ENCODE measurements around the gene SGPL1.

SGPL1 gene

GRCh38 chr10:70786799-70787415 lies 28.8 kb upstream of the SGPL1 start:
- Histone ChIP-seq H4K8ac (ENCODE audit: low read depth, low read length) (no peak overlapping the region), H2AK5ac (ENCODE audit: low read length) (no peak overlapping the region), H3K79me1 (ENCODE audit: low read length) (no peaks in the 10 kb centered on the region), H2BK12ac (ENCODE audit: low read length) (no peak overlapping the region), H4K91ac (ENCODE audit: low read depth, low read length) (no peak overlapping the region), H3K36me3 (ENCODE audit: control insufficient read depth in 1 of 2, insufficient read depth in 2 of 2, low read length in 2 of 2) (no peaks in the 10 kb centered on the region), H3K9ac (ENCODE audit: low read length) (no peak overlapping the region), H2BK120ac (ENCODE audit: insufficient read depth, low read length, poor library complexity) (no peak overlapping the region), H3K18ac (ENCODE audit: low read length) (no peak overlapping the region), H3K4ac (ENCODE audit: low read depth, low read length) (no peak overlapping the region), H3K4me1 (ENCODE audit: control insufficient read depth in 1 of 2, insufficient read depth in 2 of 2, low read length in 2 of 2) (no peaks in the 10 kb centered on the region), H3K27ac (ENCODE audit: low read depth, low read length) (no peak overlapping the region), H3K27me3 (ENCODE audit: insufficient read depth, low read length) (no peaks in the 10 kb centered on the region), H2AFZ (ENCODE audit: insufficient read depth, low read length, poor library complexity) (no peak overlapping the region), H3K14ac (ENCODE audit: low read length) (no peak overlapping the region), H3K4me3 (ENCODE audit: low read depth, low read length) (no peak overlapping the region), H3K4me2 (ENCODE audit: low read length) (no peak overlapping the region), H3K79me2 (ENCODE audit: control insufficient read depth, insufficient read depth, low read length, poor library complexity) (no peaks in the 10 kb centered on the region), H4K12ac (ENCODE audit: low read depth, low read length) (no peak overlapping the region), H3K9me3 (ENCODE audit: insufficient read depth, low read depth, low read length) (peaks cover 2% of the 10 kb centered on the region), H2BK5ac (ENCODE audit: low read depth, low read length, poor library complexity) (no peak overlapping the region), H3K23ac (ENCODE audit: low read length) (no peak overlapping the region)
- WGBS (ENCODE audit: extremely low coverage, insufficient coverage, insufficient read length) = no CpG with 5 or more reads among the region's 5 CpGs
- DNase-seq = no peak

- Histone ChIP-seq H3K14ac (ENCODE audit: low read length) (no peak overlapping the region), H2AK5ac (ENCODE audit: low read length) (no peak overlapping the region), H3K9me3 (ENCODE audit: insufficient read depth, low read depth, low read length) (no peaks in the 10 kb centered on the region), H4K8ac (ENCODE audit: low read depth, low read length) (no peak overlapping the region), H3K4me1 (ENCODE audit: control insufficient read depth in 1 of 2, insufficient read depth in 2 of 2, low read length in 2 of 2) (no peaks in the 10 kb centered on the region), H3K27ac (ENCODE audit: low read depth, low read length) (no peak overlapping the region), H3K79me2 (ENCODE audit: control insufficient read depth, insufficient read depth, low read length, poor library complexity) (no peaks in the 10 kb centered on the region), H3K27me3 (ENCODE audit: insufficient read depth, low read length) (no peaks in the 10 kb centered on the region), H2BK12ac (ENCODE audit: low read length) (no peak overlapping the region), H4K12ac (ENCODE audit: low read depth, low read length) (no peak overlapping the region), H3K4me3 (ENCODE audit: low read depth, low read length) (no peak overlapping the region), H3K36me3 (ENCODE audit: control insufficient read depth in 1 of 2, insufficient read depth in 2 of 2, low read length in 2 of 2) (no peaks in the 10 kb centered on the region), H3K4ac (ENCODE audit: low read depth, low read length) (no peak overlapping the region), H3K18ac (ENCODE audit: low read length) (no peak overlapping the region), H3K23ac (ENCODE audit: low read length) (no peak overlapping the region), H2BK120ac (ENCODE audit: insufficient read depth, low read length, poor library complexity) (no peak overlapping the region), H3K79me1 (ENCODE audit: low read length) (no peaks in the 10 kb centered on the region), H3K4me2 (ENCODE audit: low read length) (no peak overlapping the region), H3K9ac (ENCODE audit: low read length) (no peak overlapping the region), H4K91ac (ENCODE audit: low read depth, low read length) (no peak overlapping the region), H2BK5ac (ENCODE audit: low read depth, low read length, poor library complexity) (no peak overlapping the region), H2AFZ (ENCODE audit: insufficient read depth, low read length, poor library complexity) (no peak overlapping the region)
- DNase-seq = no peak
- 100% methylated on average over 1 of the region's 5 CpGs for WGBS (ENCODE audit: extremely low coverage, insufficient coverage, insufficient read length)
These were observed 24.2 kb upstream of the SGPL1 start for GRCh38 chr10:70791386-70792039.

GRCh38 chr10:70795613-70796012 lies 20.1 kb upstream of the SGPL1 start:
- Histone ChIP-seq H3K4me3 (ENCODE audit: low read depth, low read length) (no peak overlapping the region), H4K91ac (ENCODE audit: low read depth, low read length) (no peak overlapping the region), H3K14ac (ENCODE audit: low read length) (no peak overlapping the region), H3K27ac (ENCODE audit: low read depth, low read length) (no peak overlapping the region), H2BK5ac (ENCODE audit: low read depth, low read length, poor library complexity) (no peak overlapping the region), H2AK5ac (ENCODE audit: low read length) (no peak overlapping the region), H3K79me1 (ENCODE audit: low read length) (no peaks in the 10 kb centered on the region), H3K79me2 (ENCODE audit: control insufficient read depth, insufficient read depth, low read length, poor library complexity) (no peaks in the 10 kb centered on the region), H3K4ac (ENCODE audit: low read depth, low read length) (no peak overlapping the region), H3K23ac (ENCODE audit: low read length) (no peak overlapping the region), H3K4me1 (ENCODE audit: control insufficient read depth in 1 of 2, insufficient read depth in 2 of 2, low read length in 2 of 2) (no peaks in the 10 kb centered on the region), H3K36me3 (ENCODE audit: control insufficient read depth in 1 of 2, insufficient read depth in 2 of 2, low read length in 2 of 2) (no peaks in the 10 kb centered on the region), H3K18ac (ENCODE audit: low read length) (no peak overlapping the region), H2AFZ (ENCODE audit: insufficient read depth, low read length, poor library complexity) (no peak overlapping the region), H2BK120ac (ENCODE audit: insufficient read depth, low read length, poor library complexity) (no peak overlapping the region), H3K27me3 (ENCODE audit: insufficient read depth, low read length) (no peaks in the 10 kb centered on the region), H2BK12ac (ENCODE audit: low read length) (no peak overlapping the region), H3K9me3 (ENCODE audit: insufficient read depth, low read depth, low read length) (no peaks in the 10 kb centered on the region), H4K8ac (ENCODE audit: low read depth, low read length) (no peak overlapping the region), H3K9ac (ENCODE audit: low read length) (no peak overlapping the region), H3K4me2 (ENCODE audit: low read length) (no peak overlapping the region), H4K12ac (ENCODE audit: low read depth, low read length) (no peak overlapping the region)
- DNase-seq = no peak
- no CpG with 5 or more reads among the region's 1 CpG for WGBS (ENCODE audit: extremely low coverage, insufficient coverage, insufficient read length)

- H2AFZ ChIP-seq (ENCODE audit: insufficient read depth, low read length, poor library complexity) = no peak overlapping the region
- no peak overlapping the region for H2BK5ac ChIP-seq (ENCODE audit: low read depth, low read length, poor library complexity)
- H3K4ac ChIP-seq (ENCODE audit: low read depth, low read length) = no peak overlapping the region
- no peaks in the 10 kb centered on the region for H3K79me2 ChIP-seq (ENCODE audit: control insufficient read depth, insufficient read depth, low read length, poor library complexity)
- no peaks in the 10 kb centered on the region for H3K9me3 ChIP-seq (ENCODE audit: insufficient read depth, low read depth, low read length)
- no peaks in the 10 kb centered on the region for H3K4me1 ChIP-seq (ENCODE audit: control insufficient read depth in 1 of 2, insufficient read depth in 2 of 2, low read length in 2 of 2)
- H4K8ac ChIP-seq (ENCODE audit: low read depth, low read length) = no peak overlapping the region
- H3K18ac ChIP-seq (ENCODE audit: low read length) = no peak overlapping the region
- no peaks in the 10 kb centered on the region for H3K79me1 ChIP-seq (ENCODE audit: low read length)
- H2BK120ac ChIP-seq (ENCODE audit: insufficient read depth, low read length, poor library complexity) = no peak overlapping the region
- H3K23ac ChIP-seq (ENCODE audit: low read length) = no peak overlapping the region
- no peak for DNase-seq
- H4K12ac ChIP-seq (ENCODE audit: low read depth, low read length) = no peak overlapping the region
- WGBS (ENCODE audit: extremely low coverage, insufficient coverage, insufficient read length) = no CpG with 5 or more reads among the region's 7 CpGs
- no peak overlapping the region for H3K4me3 ChIP-seq (ENCODE audit: low read depth, low read length)
- H2AK5ac ChIP-seq (ENCODE audit: low read length) = no peak overlapping the region
- no peak overlapping the region for H4K91ac ChIP-seq (ENCODE audit: low read depth, low read length)
- no peaks in the 10 kb centered on the region for H3K36me3 ChIP-seq (ENCODE audit: control insufficient read depth in 1 of 2, insufficient read depth in 2 of 2, low read length in 2 of 2)
- no peak overlapping the region for H3K27ac ChIP-seq (ENCODE audit: low read depth, low read length)
- no peak overlapping the region for H2BK12ac ChIP-seq (ENCODE audit: low read length)
- H3K27me3 ChIP-seq (ENCODE audit: insufficient read depth, low read length) = no peaks in the 10 kb centered on the region
- H3K14ac ChIP-seq (ENCODE audit: low read length) = no peak overlapping the region
- no peak overlapping the region for H3K4me2 ChIP-seq (ENCODE audit: low read length)
- no peak overlapping the region for H3K9ac ChIP-seq (ENCODE audit: low read length)
These were observed 17.9 kb upstream of the SGPL1 start for GRCh38 chr10:70797840-70798239.

All from trophoblast cell (in vitro differentiated cells and primary cell).